GM18867 (cell line): ENCODE results near the gene CNTN4.
A peak's percentile ranks its signal among the peaks of the same experiment; 100 is the strongest.

Source experiments
- ATAC-seq: cut with Tn5 transposase; IDR thresholded peaks from one replicate; pipeline ENCODE4 v1.9.1; 2021; ENCODE audit warnings: mild to moderate bottlenecking, moderate library complexity; ENCODE audit not compliant: unreplicated experiment

The CNTN4 gene

DNA sequence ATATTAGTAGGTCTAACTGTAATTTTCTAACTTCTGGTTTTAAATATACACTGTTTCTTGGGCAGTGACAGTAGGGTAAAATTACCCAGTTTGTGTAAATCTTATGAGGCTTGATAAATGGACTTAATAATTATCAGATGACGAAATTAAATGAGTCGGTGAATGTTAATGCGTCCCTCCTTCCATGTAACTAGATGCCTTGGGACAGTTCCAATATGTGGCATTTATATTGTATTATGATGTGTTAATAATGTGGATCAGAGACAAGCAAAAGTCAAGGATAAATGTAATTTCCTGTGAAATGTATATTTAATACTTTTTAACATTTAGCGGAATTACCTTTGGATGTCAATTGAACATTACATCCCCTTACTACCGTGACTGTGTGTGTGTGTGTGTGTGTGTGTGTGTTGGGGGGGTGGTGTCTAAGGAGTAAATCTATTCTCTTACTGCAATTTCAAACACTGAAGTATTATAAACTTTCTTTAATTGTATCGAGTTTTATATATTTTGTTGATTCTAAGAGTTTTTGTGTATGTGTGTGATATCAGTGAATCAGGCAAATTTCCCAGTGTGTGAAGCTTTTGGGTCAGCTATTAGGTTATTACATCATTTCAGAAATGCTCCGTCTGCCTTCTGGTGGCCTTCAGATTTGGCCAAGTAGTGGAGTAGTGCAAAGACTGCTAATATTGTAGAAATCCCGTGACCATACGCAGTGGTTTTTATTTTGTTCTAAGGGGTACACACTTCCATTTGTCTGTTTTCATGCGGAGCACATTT is 50.1 kb downstream of the CNTN4 start:
- ATAC-seq: no peak

DNA sequence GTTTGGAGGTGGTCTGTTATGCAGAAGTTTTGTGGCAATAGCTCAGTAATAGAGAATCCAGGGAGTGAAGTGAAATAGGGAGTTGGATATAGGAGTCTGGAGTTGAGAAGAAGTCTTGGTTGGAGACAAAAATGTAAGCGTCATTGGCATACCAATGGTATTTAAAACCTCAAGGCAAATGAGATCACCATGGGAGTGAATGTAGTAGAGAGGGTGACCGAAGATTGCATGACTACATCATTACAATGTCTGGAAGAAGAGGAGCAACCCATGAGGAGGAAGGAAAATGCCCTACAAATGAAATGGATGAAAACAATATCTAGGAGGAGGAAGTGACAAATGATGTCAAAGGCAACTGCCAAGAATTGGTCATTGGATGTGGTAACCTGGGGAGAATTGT is 54.4 kb downstream of the CNTN4 start:
- ATAC-seq: no peak

DNA sequence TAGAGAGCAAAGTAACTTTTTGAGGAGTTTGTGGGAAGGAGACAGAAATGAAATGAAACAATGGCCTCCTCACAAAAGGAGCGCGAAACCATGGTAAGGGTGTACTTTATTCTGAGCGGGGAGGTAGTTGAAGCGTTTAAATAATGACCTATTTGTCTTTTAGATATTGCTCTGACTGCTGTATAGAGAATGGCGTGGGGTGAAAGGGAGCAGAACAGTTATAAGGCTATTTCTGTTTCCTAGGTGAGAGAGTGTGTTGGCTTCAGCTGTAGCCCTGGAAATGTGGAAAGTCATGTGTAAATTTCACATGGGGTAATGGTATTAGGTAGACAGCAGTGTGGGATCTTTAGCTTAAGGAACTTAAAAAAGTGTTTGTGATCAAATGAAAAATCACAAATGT is 54.9 kb downstream of the CNTN4 start:
- ATAC-seq: no peak

- no peak for ATAC-seq
Measured at GRCh38 chr3:2154621-2155020, 56.0 kb downstream of the CNTN4 start.

- peak; percentile 68 for ATAC-seq
Measured at GRCh38 chr3:2156244-2156847, 57.7 kb downstream of the CNTN4 start.

- ATAC-seq: no peak
Measured at GRCh38 chr3:2158828-2159227, 60.2 kb downstream of the CNTN4 start.

- no peak for ATAC-seq
Measured at GRCh38 chr3:2166552-2166951, 67.9 kb downstream of the CNTN4 start.

- no peak for ATAC-seq
Measured at GRCh38 chr3:2172561-2173171, 74.0 kb downstream of the CNTN4 start.

GRCh38 chr3:2180634-2181033 is 82.0 kb downstream of the CNTN4 start:
- no peak for ATAC-seq

DNA sequence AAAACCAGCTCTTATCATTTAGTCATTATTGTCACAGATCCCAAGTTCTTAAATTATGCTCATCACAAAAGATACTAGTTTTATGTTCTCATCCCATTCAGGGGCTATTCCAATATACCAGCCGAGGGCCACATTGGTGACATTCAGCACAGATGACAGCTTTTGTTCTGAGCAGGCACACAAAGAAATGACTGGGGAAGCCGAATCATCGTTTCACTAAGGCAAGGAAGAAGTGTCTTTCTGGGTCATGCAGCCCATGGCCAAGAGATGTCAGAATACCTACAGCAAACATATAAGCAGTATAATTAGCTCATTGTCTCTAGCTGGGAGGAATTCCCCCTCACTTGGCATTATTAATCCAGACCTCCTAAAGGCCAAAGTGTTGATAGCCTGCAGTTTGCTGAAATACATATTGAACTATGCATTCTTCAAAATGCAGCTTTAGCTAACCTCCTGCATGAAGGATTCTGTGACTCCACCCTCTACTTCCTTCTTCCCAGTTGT is 100.2 kb downstream of the CNTN4 start:
- ATAC-seq: no peak

GRCh38 chr3:2204054-2204453 is 105.4 kb downstream of the CNTN4 start:
- ATAC-seq: no peak

DNA sequence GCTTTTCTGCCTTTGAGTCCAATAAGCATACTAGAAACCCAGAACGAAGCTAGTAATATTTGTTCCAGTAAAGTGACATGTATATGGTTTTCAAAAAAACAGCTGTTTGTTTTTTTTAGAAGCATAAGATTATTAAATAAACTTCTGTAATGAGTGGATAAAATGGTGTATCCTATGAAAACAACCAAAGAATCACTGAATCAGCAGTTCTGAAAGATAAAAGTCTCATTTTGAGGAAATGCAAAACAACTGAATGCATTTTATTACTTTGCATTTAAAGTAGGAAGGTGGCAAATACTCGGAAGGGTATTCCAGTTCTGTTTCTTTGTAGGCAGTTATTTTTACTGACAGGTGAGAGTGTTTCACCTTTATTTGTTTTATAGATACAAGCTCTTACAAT is 107.0 kb downstream of the CNTN4 start:
- ATAC-seq: no peak

DNA sequence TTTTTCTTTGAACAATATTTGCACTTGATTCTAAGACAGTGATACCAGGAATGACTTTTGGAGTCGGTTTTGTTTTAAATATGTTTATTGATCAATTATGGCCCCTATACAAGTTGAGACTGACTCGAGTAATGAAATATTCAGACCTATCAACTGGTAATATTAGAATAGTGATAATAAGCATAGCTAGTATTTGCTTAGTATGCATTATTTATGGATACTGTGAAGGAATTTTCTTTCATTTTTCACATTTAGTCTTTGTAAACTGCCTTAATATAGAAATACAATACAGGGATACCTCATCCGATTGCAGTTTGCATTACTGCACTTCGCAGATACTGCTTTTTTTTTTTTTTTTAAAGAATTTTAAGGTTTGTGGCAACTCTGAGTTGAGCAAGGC is 107.9 kb downstream of the CNTN4 start:
- ATAC-seq: no peak

- ATAC-seq: no peak
Measured at GRCh38 chr3:2211568-2211967, 112.9 kb downstream of the CNTN4 start.

- ATAC-seq: no peak
Measured at GRCh38 chr3:2212206-2212605, 113.5 kb downstream of the CNTN4 start.

GRCh38 chr3:2218375-2218774 is 119.7 kb downstream of the CNTN4 start:
- ATAC-seq: no peak

GRCh38 chr3:2218816-2219215 is 120.2 kb downstream of the CNTN4 start:
- no peak for ATAC-seq

- ATAC-seq: no peak
Measured at GRCh38 chr3:2236203-2236602, 137.5 kb downstream of the CNTN4 start.

- ATAC-seq: no peak
Measured at GRCh38 chr3:2244137-2244536, 145.5 kb downstream of the CNTN4 start.

GRCh38 chr3:2246873-2247648 is 148.4 kb downstream of the CNTN4 start:
- no peak for ATAC-seq

DNA sequence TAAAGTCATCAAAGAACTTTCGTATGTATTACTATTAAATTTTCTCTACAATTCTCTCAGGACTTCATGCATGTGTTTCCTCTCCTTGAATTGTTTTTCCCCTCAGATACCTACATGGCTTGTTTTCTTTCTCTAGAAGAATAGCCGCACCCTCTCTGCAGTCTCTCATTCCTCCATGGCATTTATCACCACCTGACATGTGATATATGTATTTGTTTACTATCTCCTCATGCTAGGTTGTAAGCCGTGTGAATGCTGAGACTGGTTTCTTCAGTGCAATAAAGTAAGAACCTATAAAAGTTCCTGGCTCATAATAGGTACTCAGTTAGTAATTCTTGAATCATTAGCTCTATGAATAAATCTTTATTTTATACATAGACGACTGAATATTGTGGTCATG is 149.2 kb downstream of the CNTN4 start:
- no peak for ATAC-seq
